GM21515 (cell line): ENCODE data around the gene FGA.

Experiments used
- ATAC-seq: cut with Tn5 transposase; IDR thresholded peaks from one replicate; pipeline ENCODE4 v1.9.1; 2021; ENCODE audit not compliant: unreplicated experiment

Gene FGA

DNA sequence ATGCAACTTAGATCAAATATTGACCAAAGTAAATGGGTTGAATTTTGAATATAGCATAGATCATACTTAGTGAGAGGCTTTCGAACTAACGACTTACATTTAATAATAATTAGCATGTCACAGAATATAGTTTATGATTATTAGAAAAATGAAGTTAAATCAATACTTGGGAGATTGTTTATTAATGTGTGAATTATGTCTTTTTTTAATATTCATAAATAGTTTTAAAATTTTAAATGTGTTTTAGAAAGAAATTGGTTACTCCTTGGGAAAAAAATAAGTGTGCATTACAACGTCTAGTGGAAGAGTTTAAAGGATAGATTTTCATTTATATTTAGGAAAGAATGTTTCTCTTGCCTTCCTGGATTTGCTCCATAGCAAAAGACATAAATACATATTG, 7.3 kb downstream of the FGA start:
- no peak for ATAC-seq

DNA sequence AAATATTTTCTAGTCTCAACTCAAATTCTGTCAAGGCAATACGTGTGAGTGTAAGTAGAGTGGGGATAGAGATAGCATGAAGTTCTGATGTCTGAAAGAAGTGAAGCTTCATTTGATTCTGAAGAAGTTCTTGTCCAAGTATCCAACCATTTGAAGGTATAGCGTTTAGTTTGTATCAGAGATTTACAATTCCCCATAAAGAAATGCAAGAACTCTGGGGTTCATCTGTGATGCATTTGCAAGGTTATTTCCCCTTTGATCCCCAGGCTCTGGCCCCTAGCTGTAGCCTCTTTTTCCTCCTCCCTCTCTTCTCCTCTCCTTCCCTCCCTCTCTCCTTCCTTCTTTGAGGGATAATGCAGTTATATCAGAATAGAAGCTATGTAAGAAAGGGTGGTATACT, 7.8 kb downstream of the FGA start:
- no peak for ATAC-seq

DNA sequence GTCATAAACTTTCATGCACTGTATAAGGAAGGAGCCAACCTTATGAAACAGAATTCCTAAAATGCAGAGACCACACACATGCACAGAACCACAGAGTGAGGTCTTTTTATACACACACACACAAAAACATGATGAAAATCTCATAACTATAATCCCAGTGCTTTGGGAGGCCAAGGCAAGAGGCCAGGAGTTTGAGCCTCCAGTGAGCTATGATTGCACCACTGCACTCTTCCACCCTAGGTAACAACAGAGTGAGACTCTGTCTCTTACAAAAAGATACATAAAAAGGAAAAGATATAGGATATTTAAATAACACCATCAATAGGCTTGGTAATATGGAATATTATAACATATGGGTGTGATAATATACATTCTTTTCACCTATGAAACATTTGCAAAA, 10.6 kb downstream of the FGA start:
- no peak for ATAC-seq

DNA sequence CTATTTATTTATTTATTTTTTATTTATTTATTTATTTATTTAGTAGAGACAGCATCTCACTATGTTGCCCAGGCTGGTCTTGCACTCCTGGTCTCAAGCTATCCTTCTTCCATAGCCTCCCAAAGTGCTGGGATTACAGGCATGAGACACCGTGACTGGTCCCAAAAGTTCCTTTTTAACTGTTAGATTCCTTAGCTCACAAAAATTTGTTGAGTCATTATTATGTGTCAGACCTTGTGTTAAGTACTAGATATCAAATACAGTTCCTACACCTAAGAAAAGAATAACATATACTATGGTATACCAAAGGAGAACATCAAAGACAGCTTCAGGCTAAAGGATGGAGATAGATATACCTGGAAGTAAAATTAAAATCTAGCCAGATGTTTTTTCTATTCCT, 11.6 kb downstream of the FGA start:
- ATAC-seq = no peak

DNA sequence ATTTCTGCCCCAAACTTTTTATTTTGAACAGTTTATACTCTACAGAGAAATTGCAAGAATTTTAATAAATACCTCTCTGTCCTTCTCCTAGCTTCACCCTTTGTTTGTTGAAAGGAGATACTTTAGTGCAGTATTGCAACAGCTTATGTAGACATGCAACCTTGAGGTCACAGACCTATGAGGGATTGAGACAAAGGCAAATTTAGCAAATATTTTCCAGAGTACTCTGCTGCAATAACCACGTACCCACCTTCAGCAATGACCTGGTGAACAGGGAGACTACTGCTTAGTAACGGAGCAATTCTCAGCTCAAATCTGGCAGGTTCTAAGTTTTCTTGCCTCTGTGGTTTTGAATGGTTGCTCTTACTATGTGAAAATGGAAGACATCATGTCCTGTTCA, 13.2 kb downstream of the FGA start:
- ATAC-seq = no peak

DNA sequence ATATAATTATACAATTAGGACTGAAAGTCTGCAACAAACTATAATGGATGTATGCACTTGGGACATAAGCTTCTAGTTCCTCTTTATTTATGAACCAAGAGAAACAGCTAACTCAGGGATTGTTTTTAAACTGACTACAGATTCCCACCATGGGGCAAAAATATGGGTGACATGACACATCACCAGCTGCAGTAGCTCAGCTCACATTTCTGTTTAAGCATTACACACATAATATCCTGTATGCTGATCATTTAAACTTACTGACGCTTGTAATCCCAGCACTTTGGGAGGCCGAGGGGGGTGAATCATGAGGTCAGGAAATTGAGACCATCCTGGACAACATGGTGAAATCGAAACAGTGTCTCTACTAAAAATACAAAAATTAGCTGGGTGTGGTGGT, 16.2 kb downstream of the FGA start:
- no peak for ATAC-seq

DNA sequence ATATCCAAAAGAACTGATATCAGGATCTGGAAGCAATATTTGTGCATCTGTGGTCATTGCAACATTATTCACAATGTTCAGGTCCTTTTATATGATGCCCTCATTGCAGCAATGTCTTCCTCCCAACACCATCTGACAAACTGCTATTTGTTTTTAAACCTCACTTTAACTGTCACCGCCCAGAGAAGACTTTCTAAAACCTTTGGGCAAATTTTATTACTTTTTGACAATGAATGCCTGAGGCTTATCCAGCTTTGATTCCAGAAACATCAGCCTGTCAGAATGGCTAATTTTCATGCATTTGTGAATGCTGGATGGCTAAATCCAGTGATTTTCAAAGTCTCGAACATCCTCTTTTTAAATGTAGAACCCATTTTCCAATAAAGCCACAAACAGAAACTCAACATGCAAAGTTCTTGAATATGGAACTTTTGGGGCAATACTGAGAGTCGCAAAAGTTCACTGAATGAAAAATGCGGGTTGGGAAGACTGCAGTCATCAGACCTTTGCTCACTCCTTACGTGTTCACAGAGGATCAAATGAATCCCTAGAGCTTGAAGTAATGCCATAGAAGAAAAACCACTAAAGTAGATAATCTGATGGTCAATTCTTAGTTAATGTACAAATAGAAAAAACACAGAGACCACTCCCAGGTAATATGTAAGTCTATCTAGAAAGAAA, 17.2 kb downstream of the FGA start:
- no peak for ATAC-seq

DNA sequence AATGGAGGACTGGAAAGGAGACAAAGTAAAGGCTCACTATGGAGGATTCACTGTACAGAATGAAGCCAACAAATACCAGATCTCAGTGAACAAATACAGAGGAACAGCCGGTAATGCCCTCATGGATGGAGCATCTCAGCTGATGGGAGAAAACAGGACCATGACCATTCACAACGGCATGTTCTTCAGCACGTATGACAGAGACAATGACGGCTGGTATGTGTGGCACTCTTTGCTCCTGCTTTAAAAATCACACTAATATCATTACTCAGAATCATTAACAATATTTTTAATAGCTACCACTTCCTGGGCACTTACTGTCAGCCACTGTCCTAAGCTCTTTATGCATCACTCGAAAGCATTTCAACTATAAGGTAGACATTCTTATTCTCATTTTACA, 21.0 kb downstream of the FGA start:
- no peak for ATAC-seq

DNA sequence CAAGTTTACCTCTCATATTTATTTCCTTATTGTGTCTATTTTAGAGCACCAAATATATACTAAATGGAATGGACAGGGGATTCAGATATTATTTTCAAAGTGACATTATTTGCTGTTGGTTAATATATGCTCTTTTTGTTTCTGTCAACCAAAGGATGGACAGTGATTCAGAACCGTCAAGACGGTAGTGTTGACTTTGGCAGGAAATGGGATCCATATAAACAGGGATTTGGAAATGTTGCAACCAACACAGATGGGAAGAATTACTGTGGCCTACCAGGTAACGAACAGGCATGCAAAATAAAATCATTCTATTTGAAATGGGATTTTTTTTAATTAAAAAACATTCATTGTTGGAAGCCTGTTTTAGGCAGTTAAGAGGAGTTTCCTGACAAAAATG, 21.5 kb downstream of the FGA start:
- ATAC-seq = no peak

DNA sequence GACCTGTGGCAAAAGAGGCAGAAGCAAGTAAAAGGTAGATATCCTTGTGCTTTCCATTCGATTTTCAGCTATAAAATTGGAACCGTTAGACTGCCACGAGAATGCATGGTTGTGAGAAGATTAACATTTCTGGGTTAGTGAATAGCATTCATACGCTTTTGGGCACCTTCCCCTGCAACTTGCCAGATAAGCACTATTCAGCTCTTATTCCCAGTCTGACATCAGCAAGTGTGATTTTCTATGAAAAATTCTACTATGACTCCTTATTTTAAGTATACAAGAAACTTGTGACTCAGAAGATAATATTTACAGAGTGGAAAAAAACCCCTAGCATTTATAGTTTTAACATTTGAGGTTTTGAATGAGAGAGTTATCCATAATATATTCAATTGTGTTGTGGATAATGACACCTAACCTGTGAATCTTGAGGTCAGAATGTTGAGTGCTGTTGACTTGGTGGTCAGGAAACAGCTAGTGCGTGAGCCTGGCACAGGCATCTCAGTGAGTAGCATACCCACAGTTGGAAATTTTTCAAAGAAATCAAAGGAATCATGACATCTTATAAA, 23.8 kb downstream of the FGA start:
- ATAC-seq = no peak

DNA sequence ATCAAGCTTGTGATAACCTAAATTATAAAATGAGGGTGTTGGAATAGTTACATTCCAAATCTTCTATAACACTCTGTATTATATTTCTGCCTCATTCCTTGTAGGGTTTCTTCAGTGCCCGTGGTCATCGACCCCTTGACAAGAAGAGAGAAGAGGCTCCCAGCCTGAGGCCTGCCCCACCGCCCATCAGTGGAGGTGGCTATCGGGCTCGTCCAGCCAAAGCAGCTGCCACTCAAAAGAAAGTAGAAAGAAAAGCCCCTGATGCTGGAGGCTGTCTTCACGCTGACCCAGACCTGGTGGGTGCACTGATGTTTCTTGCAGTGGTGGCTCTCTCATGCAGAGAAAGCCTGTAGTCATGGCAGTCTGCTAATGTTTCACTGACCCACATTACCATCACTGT, 24.8 kb downstream of the FGA start:
- no peak for ATAC-seq

DNA sequence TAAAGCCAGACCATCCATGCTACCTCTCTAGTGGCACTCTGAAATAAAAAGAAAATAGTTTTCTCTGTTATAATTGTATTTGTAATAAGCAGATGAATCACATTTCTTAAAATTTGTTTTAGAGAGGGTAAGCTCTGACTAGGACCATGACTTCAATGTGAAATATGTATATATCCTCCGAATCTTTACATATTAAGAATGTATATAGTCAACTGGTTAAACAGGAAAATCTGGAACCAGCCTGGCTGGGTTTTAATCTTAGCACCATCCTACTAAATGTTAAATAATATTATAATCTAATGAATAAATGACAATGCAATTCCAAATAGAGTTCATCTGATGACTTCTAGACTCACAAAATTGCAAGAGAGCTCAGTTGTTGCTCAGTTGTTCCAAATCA, 26.2 kb downstream of the FGA start:
- no peak for ATAC-seq

DNA sequence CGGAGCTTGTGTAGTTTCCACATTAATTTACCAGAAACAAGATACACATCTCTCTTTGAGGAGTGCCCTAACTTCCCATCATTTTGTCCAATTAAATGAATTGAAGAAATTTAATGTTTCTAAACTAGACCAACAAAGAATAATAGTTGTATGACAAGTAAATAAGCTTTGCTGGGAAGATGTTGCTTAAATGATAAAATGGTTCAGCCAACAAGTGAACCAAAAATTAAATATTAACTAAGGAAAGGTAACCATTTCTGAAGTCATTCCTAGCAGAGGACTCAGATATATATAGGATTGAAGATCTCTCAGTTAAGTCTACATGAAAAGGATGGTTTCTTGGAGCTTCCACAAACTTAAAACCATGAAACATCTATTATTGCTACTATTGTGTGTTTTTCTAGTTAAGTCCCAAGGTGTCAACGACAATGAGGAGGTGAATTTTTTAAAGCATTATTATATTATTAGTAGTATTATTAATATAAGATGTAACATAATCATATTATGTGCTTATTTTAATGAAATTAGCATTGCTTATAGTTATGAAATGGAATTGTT, 27.8 kb downstream of the FGA start, which contains the start of gene FGB:
Gene FGB, plus strand, starts transcription at position 315 of the 558 bp plus-strand sequence. Its CDS starts 8 bp downstream, at position 323.
- ATAC-seq = no peak

DNA sequence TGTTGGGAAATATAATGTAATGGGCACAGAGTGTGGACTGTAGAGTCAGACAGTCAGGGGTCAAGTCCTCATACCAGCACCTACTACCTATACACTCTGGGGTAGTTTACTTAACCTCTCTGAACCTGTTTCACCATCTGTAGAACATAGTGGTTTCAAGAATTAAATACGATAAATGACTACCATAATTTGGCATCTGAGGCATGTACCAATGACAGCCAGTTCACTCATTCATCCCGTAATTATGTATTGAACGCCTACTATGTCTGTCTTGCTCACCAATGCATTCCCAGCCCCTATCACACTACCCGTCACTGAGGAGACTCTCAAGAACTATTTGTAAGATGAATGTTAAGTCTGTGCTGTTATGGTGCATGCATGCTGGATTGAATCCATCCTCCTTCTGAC, 29.7 kb downstream of the FGA start:
- ATAC-seq = no peak

DNA sequence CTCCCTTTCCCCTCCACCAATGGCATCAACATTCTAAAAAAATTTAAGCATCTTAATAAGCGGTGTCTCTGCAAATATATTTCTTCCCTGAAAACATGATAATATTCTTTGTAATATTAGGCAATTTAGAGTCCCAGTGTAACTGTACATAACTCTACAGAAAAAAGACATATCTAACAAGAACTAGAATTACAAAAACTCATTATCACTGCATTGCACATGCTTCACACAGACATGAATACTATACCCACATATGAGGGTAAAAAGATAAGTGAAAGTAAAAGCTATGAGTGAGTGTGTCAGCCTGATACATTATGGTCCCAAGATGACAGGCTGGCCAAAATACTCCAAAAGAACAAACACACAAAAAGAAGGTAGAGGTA, 30.1 kb downstream of the FGA start:
- ATAC-seq = no peak

DNA sequence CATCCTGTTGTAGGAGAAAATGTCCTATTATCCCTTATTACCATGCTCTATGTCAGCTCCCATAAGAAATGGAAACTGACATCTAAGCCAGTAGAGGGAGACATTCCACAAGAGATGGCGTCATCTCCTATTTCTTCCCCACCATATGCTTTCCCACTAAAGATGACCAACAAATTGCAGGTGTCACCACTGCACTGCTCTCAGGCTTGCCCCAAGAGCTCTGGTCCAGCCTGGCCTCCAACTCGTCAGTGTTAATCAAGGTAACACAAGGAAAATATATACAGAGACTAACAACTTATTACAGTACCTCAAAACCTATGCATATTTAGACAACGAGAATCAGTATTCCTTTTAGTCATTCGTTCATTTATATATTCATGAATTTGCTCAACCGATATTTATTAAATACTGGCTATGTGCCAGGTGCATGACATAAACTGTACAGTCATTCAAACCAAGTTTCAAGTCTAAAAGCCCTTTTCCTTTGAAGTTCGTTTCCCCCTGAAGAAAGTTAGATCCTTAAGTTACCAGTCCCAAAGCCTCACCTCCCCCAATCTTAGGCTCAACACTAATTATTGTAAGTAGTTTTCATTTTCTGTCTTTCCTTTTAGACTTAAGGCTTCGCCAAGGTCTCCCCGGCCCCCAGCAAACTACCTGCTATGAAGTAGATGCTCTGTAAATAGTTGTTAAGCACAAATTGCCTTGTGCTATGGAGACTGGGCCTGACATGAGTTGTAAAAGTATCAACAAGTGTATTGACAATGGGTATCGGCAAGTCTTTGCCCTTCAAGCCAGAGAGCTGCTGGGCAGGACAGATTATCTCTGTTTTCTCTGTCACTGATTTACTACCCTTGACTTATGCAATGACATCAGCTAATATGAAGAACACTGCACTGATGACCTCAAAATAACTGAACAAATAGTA, 30.8 kb downstream of the FGA start:
- ATAC-seq = peak; percentile 88

DNA sequence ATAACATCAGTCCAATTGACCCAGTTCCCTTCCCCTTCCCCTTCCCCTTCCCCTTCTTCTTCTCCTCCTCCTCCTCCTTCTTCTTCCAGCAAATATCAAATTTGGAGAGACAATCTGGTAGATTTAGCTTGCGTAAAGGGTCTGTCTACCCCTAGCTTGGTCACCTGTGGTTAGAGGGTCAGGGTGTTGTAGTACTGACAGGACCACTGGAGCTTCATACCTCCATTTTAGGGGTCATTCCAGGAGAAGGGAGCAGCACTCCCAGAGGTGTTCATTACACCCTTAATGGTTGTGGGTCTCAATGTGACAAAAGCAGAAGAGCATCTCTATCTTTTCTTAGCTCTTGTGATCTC, 31.4 kb downstream of the FGA start:
- peak; percentile 12 for ATAC-seq

DNA sequence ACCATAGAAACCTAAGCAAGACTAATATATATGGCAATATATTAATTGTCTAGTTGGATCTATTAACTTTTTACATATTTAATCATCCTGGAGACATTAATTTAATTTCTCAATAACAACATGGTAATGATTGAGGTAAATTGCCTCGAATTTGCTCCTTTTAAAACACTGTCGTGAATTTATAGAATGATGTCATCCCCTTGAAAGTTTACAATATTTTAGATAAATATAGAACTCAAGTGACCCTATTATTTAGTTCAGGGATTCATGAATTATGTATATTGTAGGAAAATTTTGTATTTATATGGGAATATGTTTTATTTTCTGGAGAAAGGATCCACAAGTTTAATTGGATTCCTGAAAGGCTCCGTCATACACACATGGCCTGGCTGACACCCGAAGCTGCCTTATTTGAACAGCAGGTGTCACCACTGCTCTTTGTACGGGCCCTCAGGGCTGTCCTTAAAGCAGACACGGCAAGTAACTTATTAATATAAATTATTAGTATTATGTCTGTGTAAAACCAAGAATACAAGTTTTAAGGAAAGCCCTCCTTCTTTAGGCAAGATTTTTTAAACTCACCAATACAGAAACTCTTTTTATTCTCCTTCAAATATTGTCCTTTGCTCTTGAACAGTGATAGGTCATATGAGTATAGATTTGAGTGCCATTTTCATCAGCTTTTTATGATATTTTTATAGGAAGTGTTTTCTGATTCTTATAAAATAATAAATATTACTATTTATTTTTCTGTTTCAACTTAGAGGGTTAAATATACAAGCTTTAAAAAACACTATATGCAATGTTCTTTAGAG, 38.5 kb downstream of the FGA start:
- peak; percentile 53 for ATAC-seq

DNA sequence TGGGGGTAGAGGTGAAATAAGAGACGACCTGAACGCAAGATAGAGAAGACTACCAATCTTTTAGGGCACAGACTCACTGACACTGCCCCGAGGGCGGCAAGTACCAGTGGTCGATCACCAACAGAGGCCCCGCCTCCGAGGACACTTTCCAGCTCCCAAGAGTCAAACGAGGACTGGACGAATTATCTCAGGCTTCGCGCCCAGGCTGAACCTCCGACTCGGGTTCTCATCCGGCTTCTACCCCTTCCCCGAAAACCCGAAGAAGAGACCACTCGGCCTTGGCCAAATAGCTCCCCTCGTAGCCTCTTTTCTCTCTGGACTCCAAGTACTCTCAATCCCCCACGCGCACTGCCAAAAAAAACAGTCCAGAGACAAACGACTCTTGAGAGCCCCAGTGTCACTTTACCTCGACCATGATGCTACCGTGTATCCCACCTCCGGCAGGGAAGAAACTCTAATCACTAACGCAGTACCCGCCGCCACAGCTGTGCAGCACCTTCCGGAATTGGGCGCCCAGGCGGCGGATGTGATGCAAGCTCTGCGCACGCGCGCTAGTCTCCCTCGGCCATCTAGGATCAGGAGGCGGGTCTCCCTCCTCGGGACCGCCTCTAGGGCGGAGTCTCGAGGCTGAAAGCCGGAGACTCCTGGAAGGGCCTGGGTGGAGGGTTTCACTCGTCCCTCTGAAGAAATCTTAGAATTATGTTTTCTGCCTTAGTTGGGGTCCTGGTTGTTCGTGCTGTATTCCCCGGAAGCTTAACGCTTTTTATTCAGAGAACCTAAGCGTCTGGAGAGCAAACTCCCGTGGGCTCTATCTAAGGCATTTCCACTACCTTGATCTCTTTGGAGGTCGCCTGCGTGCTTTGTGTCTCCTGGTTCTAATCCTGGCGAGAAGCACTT, 40.4 kb downstream of the FGA start, which contains the start of gene PLRG1:
Gene PLRG1, minus strand, starts transcription at position 507 of the 897 bp plus-strand sequence. Its CDS starts 92 bp downstream, at position 415.
- peak; percentile 97 for ATAC-seq

DNA sequence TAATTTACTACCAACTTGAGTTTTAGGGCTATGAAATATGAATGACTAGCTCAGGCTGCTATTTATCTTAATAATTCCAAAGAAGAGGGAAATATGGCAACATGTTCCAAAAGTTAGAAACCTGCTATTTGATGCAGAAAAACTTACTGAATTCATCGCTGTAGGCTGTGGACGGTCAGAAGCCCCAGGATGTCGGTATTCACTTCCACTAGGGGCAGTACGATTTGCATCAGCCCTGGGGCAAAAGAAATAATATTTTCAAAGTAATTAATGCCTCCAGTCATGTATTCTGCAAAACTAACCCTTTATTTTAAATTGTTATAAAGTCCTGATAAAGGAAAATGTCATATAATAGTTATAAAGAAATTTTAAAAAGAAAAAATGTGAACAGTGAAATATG, 44.9 kb downstream of the FGA start:
- no peak for ATAC-seq
